ENCODE measurements around the gene FAM83G. TPM values are rescaled to one million over a fixed set of nuclear protein-coding genes. Genes with fewer than 3 reads are reported as not detected.

Gene FAM83G
- total and polyA plus RNA-seq, 2 donors (not counting 3 experiments of a cell fraction or from before 2014, with no cell fraction given) = 7.0 to 10.9 TPM

- intact Hi-C loops (cut with micrococcal nuclease) = no loop called here
- Histone ChIP-seq H3K9me3 (replicated peaks; ENCODE audit: control insufficient read depth, insufficient read depth, low read length) (no peaks in the 10 kb centered on the region), H2AFZ (ENCODE audit: low read depth, low read length) (no peak overlapping the region), H3K9ac (replicated peaks; ENCODE audit: extremely low read depth, insufficient read depth, low read length) (no peak overlapping the region), H3K79me2 (ENCODE audit: control insufficient read depth, insufficient read depth, low read length) (no peaks in the 10 kb centered on the region), H3K4me2 (ENCODE audit: insufficient read depth, low read length) (no peak overlapping the region), H3K4me3 (replicated peaks in 1 of 3; ENCODE audit: insufficient read depth in 1 of 3, low read depth in 1 of 3, low read length in 3 of 3) (no peak overlapping the region), H3K27ac (ENCODE audit: insufficient read depth, low read depth, low read length) (no peak overlapping the region), H3K27me3 (ENCODE audit: control insufficient read depth in 2 of 2, insufficient read depth in 2 of 2, low read length in 2 of 2) (no peaks in the 10 kb centered on the region), H3K36me3 (ENCODE audit: control insufficient read depth in 2 of 2, extremely low read depth in 1 of 2, insufficient read depth in 2 of 2, low read length in 2 of 2) (peaks cover 0 to 4% of the 10 kb centered on the region in 2 experiments), H4K20me1 (replicated peaks; ENCODE audit: control insufficient read depth, extremely low read depth, insufficient read depth, low read length) (no peaks in the 10 kb centered on the region), H3K4me1 (ENCODE audit: control insufficient read depth, extremely low read depth, insufficient read depth, low read length) (no peaks in the 10 kb centered on the region), H3K9me1 (replicated peaks; ENCODE audit: control insufficient read depth, extremely low read depth, insufficient read depth, low read length) (no peaks in the 10 kb centered on the region)
- dilution Hi-C loops (cut with MboI; ENCODE audit: extremely low pct_ligation_motif_present, low sequenced_read_pairs) = no loop called here
- CTCF ChIA-PET = interaction anchor here (0.7 to 2.0 kb wide), 2 partner anchors 45 to 56 kb away, joined by 4 to 8 read pairs; no protein-coding TSS in a partner anchor
- DNase-seq (ENCODE audit: low read depth, low spot score) (no peak), FAIRE-seq (no peak)
- TF ChIP-seq GATA2 (IDR thresholded peaks at IDR 0.05; ENCODE audit: insufficient read depth, insufficient read length, low read depth, low read length) (no peak), EZH2 (IDR thresholded peaks at IDR 0.05; ENCODE audit: borderline replicate concordance, low read depth, low read length, severe bottlenecking) (no peak), JUN (IDR thresholded peaks at IDR 0.05; ENCODE audit: borderline replicate concordance, insufficient read depth, insufficient read length, low read depth) (no peak), CTCF (IDR thresholded peaks at IDR 0.05; ENCODE audit: extremely low read depth in 1 of 2, insufficient read depth in 1 of 2, low read depth in 1 of 2, low read length in 2 of 2) (no peak)
- BruUV-seq (replicated peaks) = no TSS peak
- POLR2A ChIA-PET = no interaction called here
Observed at GRCh38 chr17:19017401-19017800, 12.8 kb upstream of the FAM83G start.

- intact Hi-C loops (cut with micrococcal nuclease) (no loop called here), dilution Hi-C loops (cut with MboI; ENCODE audit: extremely low pct_ligation_motif_present, low sequenced_read_pairs) (no loop called here)
- no peak overlapping the region for H3K27ac ChIP-seq (ENCODE audit: insufficient read depth, low read depth, low read length)
- no TSS peak for BruUV-seq (replicated peaks)
- H3K9me1 ChIP-seq (replicated peaks; ENCODE audit: control insufficient read depth, extremely low read depth, insufficient read depth, low read length) = no peaks in the 10 kb centered on the region
- CTCF ChIA-PET = interaction anchor here (0.7 to 2.0 kb wide), 2 partner anchors 44 to 55 kb away, joined by 4 to 8 read pairs; no protein-coding TSS in a partner anchor
- H3K4me3 ChIP-seq (replicated peaks in 1 of 3; ENCODE audit: insufficient read depth in 1 of 3, low read depth in 1 of 3, low read length in 3 of 3) = no peak overlapping the region
- H3K27me3 ChIP-seq (ENCODE audit: control insufficient read depth in 2 of 2, insufficient read depth in 2 of 2, low read length in 2 of 2) = no peaks in the 10 kb centered on the region
- no peaks in the 10 kb centered on the region for H3K9me3 ChIP-seq (replicated peaks; ENCODE audit: control insufficient read depth, insufficient read depth, low read length)
- H3K36me3 ChIP-seq (ENCODE audit: control insufficient read depth in 2 of 2, extremely low read depth in 1 of 2, insufficient read depth in 2 of 2, low read length in 2 of 2) = peaks cover 0 to 2% of the 10 kb centered on the region in 2 experiments
- FAIRE-seq (no peak), DNase-seq (ENCODE audit: low read depth, low spot score) (no peak)
- no peaks in the 10 kb centered on the region for H3K79me2 ChIP-seq (ENCODE audit: control insufficient read depth, insufficient read depth, low read length)
- no peak overlapping the region for H2AFZ ChIP-seq (ENCODE audit: low read depth, low read length)
- no peaks in the 10 kb centered on the region for H3K4me1 ChIP-seq (ENCODE audit: control insufficient read depth, extremely low read depth, insufficient read depth, low read length)
- H3K9ac ChIP-seq (replicated peaks; ENCODE audit: extremely low read depth, insufficient read depth, low read length) = no peak overlapping the region
- no peak overlapping the region for H3K4me2 ChIP-seq (ENCODE audit: insufficient read depth, low read length)
- POLR2A ChIA-PET = no interaction called here
- H4K20me1 ChIP-seq (replicated peaks; ENCODE audit: control insufficient read depth, extremely low read depth, insufficient read depth, low read length) = no peaks in the 10 kb centered on the region
- no peak for TF ChIP-seq FOS (IDR thresholded peaks at IDR 0.05; ENCODE audit: borderline replicate concordance, insufficient read depth, low read length)
- TF ChIP-seq, protein P1, sequence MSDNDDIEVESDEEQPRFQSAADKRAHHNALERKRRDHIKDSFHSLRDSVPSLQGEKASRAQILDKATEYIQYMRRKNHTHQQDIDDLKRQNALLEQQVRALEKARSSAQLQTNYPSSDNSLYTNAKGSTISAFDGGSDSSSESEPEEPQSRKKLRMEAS (IDR thresholded peaks at IDR 0.05; ENCODE audit: insufficient read depth, insufficient read length) = no peak
- TF ChIP-seq POLR2A (IDR thresholded peaks at IDR 0.05; ENCODE audit: low read depth, low read length) = no peak
- no peak for TF ChIP-seq GATA2 (IDR thresholded peaks at IDR 0.05; ENCODE audit: insufficient read depth, insufficient read length, low read depth, low read length)
- no peak for TF ChIP-seq CTCF (IDR thresholded peaks at IDR 0.05; ENCODE audit: extremely low read depth in 1 of 2, insufficient read depth in 1 of 2, low read depth in 1 of 2, low read length in 2 of 2)
- TF ChIP-seq MYC (IDR thresholded peaks at IDR 0.05; ENCODE audit: low read depth, low read length) = no peak
- TF ChIP-seq POLR2AphosphoS5 (IDR thresholded peaks at IDR 0.05; ENCODE audit: insufficient read depth, low read depth, low read length) = no peak
- TF ChIP-seq JUN (IDR thresholded peaks at IDR 0.05; ENCODE audit: borderline replicate concordance, insufficient read depth, insufficient read length, low read depth) = no peak
- no peak for TF ChIP-seq EZH2 (IDR thresholded peaks at IDR 0.05; ENCODE audit: borderline replicate concordance, low read depth, low read length, severe bottlenecking)
Observed at GRCh38 chr17:19016881-19017280, 12.3 kb upstream of the FAM83G start.

Measured in endothelial cell of umbilical vein (primary cell).